Dermis blood vessel endothelial cell (primary cell): ENCODE data around the gene KRTAP5-8. TPM values are rescaled to one million over a fixed set of nuclear protein-coding genes. Genes with fewer than 3 reads are reported as not detected.
"Not testable (repeated sequence)": the region's sequence is repeated elsewhere in the genome, so short reads cannot be mapped to it uniquely, and the experiment has no call there.

Experiments
- DNase-seq: peaks from one replicate; pipeline ENCODE4 v3.0.0; 2010
- total RNA-seq: library from RNA; depleted of rRNA; stranded (reverse); fragments of >200 nt; gene quantifications from 2 replicates; pipeline ENCODE4 v1.2.3, GENCODE V29; 2014

Gene KRTAP5-8
- total RNA-seq, 1 donor from 2014 or later, result not detected

DNA sequence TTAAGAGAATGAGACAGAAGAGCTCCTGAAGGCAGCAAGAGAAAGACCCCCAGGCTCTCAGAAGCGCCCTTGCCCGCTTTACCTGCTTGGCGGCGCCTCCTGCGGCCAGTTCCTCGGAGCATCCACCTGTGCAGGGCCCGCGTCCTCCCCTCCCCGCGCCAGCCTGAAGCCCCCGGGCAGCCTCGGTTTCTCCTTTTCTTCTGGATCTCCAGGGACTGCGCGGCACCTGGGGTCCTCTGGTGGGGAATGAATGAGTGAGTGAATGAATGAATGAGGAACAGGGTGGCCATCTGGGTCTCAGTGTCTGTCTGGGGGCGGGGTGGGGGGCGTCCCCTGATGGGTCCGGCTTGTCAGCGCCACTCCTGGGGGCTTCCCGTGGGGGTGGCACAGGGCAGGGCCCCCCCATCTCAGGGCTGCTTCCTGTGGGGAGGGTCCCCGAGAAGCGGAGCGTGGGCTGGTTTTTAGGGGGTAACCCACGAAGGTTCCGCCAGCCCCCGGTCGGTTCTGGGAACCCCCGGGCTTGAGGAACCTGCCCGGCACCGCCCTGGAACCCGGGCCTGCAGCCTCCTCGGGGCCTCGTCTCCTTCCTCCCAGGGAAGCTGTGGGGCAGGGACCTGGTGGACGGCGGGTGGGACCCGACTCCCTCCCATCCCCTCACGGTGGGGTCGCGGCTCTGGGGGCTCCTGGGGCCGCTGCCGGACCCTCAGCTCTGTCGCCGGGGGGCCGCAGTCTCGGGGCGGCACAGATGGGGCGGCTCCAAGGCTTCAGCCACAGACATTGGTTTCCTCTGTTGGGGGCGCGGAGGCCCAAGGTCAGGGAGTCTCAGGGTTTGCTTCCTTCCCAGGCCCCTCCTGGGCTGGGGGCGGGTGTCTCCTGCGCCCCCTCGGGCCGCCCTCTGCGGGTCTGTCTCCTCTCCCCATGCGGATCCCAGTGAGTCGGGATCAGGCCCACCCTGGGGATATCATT lies 19.0 kb upstream of the KRTAP5-8 start:
- DNase-seq, result no peak

DNA sequence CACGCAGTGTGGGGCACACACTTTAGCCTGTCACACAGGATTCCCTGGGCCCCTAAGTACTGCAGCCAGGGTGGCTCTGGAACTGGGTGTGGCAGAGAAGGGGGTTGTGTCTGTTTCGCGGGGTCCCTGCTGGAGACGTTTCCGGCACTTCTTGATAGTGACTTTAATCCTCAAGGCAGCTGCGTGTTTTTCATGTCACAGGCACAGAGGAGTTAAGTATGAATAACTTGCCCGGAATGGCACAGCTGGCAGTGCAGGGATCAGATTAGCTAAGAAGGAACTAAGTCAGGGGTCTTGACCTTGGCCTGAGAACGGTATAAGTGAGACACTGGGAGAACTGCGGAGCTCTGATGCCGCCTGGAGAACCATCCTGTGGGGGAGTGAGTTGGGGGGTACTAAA lies 18.3 kb upstream of the KRTAP5-8 start:
- DNase-seq, result no peak

DNA sequence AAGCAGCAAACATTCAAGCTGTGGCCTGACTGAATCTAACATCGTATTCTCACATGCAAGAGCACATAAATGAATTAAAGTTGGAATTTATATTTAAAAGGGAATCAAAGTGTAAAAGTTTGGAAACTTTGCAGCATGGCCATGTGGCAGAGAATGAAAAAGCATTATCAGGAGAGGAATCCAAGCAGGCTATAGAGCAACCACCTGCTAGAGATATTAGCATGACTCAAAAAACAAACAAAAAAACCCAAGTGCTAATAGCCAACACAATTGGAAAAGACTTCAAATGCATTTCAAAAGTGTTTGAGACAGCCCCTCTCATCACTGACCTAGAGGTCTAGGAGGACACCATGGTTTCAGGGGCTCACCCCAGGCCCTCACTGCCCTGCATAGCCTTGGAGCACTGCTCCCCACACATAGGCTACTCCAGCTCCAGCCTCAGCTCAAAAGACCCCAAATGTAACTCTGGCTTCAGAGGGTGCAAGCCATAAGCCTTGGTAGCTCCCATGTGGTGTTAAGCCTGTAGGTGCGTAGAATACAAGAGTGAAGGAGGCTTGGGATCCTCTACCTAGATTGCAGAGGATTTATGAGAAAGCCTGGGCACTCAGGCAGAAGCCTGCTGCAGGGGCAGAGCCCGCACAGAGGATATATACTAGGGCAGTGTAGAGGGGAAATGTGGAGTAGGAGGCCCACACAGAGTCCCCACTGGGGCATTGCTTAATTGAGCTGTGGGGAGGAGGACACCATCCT lies 12.5 kb upstream of the KRTAP5-8 start:
- DNase-seq, result no peak

DNA sequence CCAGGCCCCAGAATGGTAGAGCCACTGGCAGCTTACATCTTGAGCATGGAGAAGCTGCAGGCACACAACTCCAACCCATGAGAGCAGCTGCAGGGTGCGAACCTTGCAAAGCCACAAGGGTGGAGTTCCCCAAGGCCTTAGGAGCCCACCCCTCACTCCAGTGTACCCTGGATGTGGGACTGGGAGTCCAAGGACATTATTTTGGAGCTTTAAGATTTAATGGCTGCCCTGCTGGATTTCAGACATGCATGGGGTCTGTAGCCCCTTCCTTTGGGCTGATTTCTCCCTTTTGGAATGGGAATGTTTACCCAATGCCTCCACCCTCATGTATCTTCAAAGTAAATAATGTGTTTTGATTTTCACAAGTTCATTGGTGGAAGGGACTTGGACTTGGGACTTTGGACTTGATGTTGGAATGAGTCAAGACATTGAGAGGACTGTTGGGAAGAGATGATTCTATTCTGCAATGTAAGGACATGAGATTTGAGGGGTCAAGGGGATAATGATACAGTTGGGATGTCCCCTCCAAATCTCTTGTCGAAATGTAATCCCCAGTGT lies 11.8 kb upstream of the KRTAP5-8 start:
- DNase-seq, result no peak

DNA sequence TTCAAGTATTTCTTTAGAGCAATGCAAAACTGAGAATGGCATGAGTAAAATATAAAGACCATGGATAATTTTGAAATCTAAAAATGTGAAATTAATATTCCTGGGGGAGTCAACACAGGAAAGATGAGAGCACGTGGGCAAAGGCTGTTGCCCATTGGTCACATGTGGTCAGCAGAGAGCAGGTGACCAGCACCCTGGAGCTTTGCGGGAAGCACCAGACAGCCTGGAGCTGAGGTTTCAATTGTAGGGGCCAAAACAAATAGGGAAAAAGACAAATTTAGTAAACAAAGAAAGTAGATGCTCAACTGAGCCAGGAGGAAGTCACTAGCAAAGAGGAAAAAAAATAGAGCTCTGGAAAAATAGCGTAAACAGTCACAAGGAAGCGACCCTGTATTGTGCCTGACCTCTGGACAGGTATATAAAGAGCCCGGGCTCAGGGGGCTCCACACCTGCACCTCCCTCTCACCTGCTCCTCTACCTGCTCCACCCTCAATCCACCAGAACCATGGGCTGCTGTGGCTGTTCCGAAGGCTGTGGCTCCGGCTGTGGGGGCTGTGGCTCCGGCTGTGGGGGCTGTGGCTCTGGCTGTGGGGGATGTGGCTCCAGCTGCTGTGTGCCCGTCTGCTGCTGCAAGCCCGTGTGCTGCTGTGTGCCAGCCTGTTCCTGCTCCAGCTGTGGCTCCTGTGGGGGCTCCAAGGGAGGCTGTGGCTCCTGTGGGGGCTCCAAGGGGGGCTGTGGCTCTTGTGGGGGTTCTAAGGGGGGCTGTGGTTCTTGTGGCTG lies 10.8 kb upstream of the KRTAP5-8 start, which contains the start of gene KRTAP5-7:
Gene KRTAP5-7, plus strand, starts transcription at position 472 of the 780 bp plus-strand sequence. Its CDS starts 34 bp downstream, at position 506.
- not testable (repeated sequence) for DNase-seq

DNA sequence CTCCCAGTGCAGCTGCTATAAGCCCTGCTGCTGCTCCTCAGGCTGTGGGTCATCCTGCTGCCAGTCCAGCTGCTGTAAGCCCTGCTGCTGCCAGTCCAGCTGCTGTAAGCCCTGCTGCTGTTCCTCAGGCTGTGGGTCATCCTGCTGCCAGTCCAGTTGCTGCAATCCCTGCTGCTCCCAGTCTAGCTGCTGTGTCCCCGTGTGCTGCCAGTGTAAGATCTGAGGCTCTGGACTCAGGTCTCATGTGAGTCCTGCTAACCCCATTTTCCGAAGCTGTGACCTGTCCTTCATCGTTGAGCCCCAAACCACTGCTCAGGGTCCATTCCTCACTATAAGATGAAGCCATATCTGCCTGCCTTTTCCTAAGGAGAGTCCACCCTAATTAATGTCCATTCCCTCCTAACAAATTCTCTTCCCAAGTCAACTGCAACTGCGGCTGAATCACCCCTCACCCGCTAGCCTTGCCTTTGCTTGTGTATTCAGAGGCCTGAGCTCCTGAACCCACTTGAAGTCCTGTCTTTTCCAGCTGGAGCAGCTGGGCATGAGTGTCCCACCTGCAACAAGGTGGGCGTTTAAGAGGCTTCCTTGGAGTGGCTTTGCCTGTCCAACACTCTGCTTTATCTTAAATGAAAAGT lies 10.1 kb upstream of the KRTAP5-8 start:
- DNase-seq, result no peak

DNA sequence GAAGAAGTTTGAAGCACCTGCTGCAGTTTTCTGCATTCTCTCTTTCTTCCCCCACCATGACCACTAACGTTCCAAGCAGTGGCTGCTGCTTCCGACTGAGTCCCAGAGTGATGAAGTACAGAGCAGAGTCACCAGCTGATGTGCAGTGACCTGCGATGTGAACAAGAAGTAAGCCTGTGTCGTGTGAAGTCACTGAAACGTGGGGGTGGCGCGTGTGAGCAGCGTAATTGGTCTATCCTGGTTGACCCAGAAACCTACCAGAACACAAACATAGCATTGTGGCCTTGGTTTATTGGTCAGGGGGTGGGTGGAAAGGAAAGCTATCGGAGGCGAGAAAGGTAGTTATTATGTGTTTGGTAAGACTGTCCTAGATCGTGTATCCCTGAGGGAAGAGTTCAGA lies 7.2 kb upstream of the KRTAP5-8 start:
- DNase-seq, result no peak

DNA sequence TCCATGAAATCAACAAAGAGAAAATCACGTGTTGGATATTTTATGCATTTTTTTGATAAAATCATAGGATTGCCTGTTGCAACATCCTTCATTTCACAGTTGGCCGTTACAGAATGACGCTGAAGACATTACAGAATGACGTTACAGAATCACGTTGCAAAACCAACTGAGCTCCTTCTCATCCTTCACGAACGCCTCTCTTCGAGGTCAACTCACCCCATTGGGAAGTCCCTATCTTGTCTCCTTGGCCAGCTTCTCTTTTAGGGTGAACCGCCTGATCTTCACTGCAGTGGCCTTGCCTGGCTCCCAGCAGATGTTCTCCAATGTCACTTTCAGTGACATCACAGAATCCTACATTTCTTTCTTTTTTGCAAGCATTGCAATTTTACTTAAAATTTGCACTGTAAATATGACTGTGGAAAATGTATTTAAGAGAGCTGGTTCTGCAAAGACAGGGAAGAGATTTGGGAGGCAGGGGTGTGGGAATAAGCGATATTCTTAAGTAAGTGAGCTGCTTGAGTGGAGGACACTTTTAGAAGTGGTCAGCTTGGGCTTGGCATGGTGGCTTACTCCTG lies 5.7 kb upstream of the KRTAP5-8 start:
- DNase-seq, result no peak

DNA sequence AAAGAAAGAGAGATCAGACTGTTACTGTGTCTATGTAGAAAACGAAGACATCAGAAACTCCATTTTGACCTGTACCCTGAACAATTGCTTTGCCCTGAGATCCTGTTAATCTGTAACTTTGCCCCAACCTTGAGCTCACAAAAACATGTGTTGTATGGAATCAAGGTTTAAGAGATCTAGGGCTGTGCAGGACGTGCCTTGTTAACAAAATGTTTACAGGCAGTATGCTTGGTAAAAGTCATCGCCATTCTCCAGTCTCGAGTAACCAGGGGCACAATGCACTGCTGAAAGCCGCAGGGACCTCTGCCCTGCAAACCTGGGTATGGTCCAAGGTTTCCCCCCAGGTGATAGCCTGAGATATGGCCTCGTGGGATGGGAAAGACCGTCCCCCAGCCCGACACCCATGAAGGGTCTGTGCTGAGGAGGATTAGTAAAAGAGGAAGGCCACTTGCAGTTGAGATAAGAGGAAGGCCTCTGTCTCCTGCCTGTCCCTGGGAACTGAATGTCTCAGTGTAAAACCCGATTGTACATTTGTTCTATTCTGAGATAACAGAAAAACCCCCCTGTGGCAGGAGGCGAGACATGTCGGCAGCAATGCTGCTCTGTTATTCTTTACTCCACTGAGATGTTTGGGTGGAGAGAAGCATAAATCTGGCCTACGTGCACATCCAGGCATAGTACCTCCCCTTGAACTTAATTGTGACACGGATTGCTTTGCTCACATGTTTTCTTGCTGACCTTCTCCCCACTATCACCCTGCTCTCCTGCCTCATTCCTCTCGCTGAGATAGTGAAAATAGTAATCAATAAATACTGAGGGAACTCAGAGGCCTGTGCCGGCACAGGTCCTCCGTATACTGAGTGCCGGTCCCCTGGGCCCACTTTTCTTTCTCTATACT lies 2.9 kb upstream of the KRTAP5-8 start:
- not testable (repeated sequence) for DNase-seq

DNA sequence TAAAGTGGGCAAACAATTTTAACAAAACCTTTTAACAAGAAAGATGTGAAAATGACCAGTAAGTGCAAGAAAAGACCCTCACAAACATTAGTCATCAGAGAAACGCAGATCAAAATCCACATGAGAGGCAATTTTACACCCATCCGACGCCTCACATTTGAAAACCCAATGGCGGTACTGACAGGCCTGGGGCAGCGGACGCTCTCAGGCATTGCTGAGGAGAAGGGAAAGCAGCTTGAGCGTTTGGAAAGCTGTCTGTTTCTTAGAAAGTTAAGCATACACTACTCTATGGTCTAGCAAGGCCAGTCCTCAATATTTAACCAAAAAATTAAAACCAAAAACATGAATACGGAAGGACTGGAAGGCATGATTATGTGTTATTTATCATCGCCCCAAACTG lies 2.0 kb upstream of the KRTAP5-8 start:
- no peak for DNase-seq

DNA sequence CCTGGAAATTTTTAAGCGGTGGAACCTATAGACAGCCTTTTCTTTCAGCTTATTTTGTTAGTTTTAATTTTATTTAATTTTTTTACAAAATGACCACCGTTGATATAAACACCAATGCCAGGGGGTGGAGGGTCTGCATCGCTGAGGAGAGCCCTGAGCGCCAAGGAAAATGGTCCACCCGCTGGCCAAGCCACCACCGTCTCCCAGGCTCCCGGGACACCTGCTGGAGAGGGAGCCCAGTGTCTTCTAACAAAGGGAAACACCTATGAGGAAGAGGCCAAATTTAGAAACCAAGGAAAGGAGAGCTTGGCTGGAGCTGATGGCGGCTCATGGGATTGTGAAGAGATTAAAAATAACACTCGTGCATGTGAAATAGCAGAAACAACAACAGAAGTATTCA lies 288 bp upstream of the KRTAP5-8 start:
- no peak for DNase-seq

DNA sequence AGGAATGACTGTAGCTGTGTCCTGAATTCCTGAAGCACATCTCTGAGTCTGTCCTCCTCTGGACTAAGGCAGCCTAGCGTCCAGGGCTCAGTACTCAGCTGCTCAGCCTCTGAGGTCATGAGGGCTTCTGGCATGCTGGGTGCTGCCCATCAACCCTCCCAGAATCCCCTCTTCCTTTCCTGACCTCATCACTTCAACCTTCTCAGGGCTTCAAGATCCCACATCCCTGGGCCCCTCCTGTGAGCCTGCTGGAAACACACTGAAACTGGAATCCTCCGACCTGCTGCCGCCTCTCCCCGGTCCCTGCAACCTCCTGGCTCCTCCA lies 803 bp downstream of the KRTAP5-8 start:
- no peak for DNase-seq

DNA sequence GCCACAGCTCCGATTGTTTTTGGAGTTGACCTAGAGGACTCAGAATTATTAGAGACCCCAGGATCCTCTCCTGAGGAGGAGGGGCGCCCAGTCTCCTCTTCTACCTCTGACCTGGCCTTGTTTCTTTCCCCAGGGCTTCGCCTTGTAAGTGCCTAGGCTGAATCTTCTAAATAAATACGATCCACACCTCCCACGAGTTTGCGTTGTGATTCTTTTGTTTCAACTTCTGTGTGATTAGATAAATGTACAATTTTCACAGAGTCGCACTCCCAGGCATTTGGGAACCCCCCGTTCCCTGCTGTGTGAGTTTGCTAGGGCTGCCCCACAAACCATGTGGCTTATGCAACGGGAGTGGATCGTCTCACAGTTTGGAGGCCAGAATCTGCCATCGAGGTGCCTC lies 1.2 kb downstream of the KRTAP5-8 start:
- no peak for DNase-seq

DNA sequence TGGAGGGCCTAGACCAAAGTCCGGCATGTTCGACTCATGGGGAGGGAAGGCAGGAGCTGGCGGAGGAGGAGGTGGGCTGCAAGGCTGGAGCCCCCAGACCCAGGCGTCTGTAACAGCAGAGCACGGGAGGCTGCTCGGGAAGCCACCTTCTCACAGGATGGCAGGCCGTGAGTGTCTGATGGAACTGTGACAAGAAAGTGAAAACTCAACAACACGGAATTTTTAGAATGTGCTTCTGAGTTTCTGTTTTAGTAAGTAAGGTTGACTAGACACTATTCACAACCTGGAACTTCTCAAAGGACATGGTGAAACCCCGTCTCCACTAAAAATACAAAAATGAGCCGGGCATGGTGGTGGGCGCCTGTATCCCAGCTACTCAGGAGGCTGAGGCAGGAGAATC lies 2.1 kb downstream of the KRTAP5-8 start:
- not testable (repeated sequence) for DNase-seq

DNA sequence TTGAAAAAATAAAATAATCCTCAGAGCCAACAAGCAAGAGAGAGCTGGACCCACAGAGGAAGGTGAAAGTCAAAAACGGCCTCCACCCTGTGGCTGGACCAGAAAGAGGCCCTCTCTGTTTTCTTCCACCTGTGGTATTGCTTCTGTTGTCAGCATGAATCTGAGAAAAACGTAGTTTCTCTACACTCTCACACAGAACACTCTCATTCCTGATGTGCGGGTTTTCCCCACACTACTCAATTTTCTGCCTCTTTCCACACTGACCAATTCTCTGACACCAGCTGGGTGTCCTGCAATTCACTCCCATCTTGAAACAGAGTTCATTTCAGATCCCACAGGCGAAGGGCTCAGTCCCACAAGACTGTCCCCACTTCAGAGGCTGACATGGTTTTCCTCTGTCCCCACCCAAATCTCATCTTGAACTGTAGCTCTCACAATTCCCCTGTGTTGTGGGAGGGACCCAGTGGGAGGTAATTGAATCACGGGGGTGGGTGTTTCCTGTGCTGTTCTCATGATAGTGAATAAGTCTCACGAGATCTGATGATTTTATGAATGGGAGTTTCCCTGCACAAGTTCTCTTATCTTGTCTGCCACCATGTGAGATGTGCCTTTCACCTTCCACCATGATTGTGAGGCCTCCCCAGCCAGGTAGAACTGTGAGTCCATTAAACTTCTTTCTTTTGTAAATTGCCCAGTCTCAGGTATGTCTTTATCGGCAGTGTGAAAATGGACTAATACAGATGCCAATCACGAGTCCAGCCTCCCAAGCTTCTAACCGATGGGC lies 2.9 kb downstream of the KRTAP5-8 start:
- DNase-seq, result not testable (repeated sequence)

DNA sequence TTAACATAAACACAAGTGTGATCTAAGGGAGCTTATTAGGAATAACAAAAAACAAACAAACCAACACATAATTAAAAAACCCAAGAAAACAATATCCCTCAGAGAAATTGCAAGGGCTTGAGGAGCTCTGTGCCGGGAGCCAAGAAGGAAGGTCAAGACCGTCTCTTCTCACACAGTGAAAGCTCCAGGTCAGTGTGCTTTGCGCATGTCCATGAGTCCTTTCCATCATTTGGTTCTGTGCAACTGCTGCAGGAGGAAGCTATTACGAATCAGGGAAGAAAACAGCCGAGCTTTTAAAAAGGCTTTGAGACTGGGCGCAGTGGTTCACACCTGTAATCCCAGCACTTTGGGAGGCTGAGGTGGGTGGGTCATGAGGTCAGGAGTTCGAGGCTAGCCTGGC lies 4.6 kb downstream of the KRTAP5-8 start:
- DNase-seq, result no peak

DNA sequence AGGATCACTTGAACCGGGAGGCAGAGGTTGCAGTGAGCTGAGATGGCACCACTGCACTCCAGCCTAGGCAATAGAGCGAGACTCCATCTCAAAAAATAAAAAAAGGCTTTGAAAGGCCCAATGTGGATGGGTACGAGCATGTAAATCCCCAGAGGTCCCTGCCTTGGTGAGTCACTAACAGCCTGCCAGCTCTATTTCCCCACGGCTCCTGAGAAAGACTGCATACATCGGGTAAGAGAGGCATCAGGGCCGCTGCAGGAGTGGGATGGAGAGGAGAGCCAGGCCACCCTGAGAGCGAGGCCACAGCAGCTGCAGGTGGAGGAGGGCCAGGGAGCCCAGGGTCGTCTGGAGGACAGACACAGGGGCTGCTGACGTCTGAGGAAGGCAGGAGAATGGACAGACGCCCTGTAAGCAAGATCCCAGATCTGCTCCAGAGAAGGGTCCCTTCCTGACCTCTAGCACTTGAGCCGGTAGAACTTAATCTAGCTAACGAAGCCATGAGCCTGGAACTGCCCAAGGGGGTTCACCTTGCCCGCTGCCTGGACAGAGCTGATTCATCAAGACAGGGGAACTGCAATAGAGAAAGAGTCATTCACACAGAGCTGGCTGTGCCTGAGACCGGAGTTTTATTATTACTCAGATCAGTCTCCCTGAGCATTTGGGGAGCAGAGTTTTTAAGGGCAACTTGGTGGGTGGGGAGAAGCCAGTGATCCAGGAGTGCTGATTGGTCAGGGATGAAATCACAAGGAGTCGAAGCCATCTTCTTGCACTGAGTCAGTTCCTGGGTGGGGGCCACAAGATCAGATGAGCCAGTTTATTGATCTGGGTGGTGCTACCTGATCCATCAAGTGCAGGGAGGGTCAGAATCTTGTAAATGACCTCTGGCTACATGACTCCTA lies 5.3 kb downstream of the KRTAP5-8 start:
- no peak for DNase-seq

DNA sequence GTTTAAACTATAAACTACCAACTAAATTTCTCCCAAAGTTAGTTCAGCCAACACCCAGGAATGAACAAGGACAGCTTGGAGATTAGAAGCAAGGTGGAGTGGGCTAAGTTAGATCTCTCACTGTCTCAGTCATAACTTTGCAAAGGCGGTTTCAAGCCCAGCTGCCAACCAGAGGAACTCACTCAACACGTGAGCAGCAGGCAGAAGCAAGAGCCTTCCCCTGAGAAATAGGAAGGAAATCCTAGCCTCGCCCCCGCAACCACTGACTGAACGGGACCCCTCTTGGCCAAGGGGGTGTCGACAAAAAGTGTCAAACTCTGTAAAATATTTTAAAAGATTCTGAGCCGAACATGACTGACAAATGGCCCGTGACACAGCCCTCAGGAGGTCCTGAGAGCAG lies 6.0 kb downstream of the KRTAP5-8 start:
- no peak for DNase-seq
